SK-N-SH (cell line): ENCODE data around the gene SEC24D. TPM values are rescaled to one million over a fixed set of nuclear protein-coding genes. Genes with fewer than 3 reads are reported as not detected.

ENCODE experiments used
- CTCF ChIA-PET: fragments of 300-600, 350-600 bp; formaldehyde crosslinking; extraction: SDS; loops from one replicate; lab custom pipeline; 2021; lab: Yijun Ruan, JAX
- POLR2A ChIA-PET: fragments of 350-600 bp; sonication (Branson Sonifier 250); formaldehyde crosslinking; extraction: SDS; loops from one replicate; lab custom pipeline; 2020; ENCODE audit warnings: antibody characterized with exemption, inconsistent platforms; lab: Yijun Ruan, JAX
- DNase-seq: peaks from one replicate; pipeline ENCODE4 v3.0.0; 2012
- H2AFZ ChIP-seq: fragments of 200-600 bp; sonication (generic); 2 replicates; pipeline ENCODE4 v1.8.1; 2016; ENCODE audit warnings: antibody characterized with exemption, mild to moderate bottlenecking, low read depth
- H3F3A ChIP-seq: fragments of 200-600 bp; sonication (generic); replicated peaks from 2 replicates; pipeline ENCODE3; 2016; ENCODE audit warnings: antibody characterized with exemption, mild to moderate bottlenecking; ENCODE audit not compliant: insufficient read depth
- H3K27ac ChIP-seq, 2 experiments: fragments of 200-500 bp in 1 of 2; fragments of 200-600 bp in 1 of 2; sonication (Bioruptor generic) in 1 of 2; sonication (generic), shearing (Covaris generic) in 1 of 2; 2 replicates each; pipeline versions ENCODE4 v1.5.1 to v1.6.1; 2014 to 2016; ENCODE audit warnings: low read depth in 2 of 2, inconsistent platforms in 1 of 2, low read length in 1 of 2, mild to moderate bottlenecking in 1 of 2, mixed read lengths in 1 of 2
- H3K27me3 ChIP-seq: fragments of 200-600 bp; sonication (generic), shearing (Covaris generic); 2 replicates; pipeline ENCODE4 v1.6.1; 2016; ENCODE audit warnings: mixed run types; ENCODE audit not compliant: insufficient read depth
- H3K36me3 ChIP-seq, 2 experiments: fragments of 200-500 bp in 1 of 2; fragments of 200-600 bp in 1 of 2; sonication (Bioruptor generic) in 1 of 2; sonication (generic) in 1 of 2; replicated peaks in 1 of 2; 2 replicates each; pipeline versions ENCODE3 to v1.5.1; 2014 to 2016; ENCODE audit warnings: low read length in 1 of 2, mild to moderate bottlenecking in 1 of 2; ENCODE audit not compliant: insufficient read depth in 2 of 2, control insufficient read depth in 1 of 2
- H3K4me1 ChIP-seq, 2 experiments: fragments of 200-500 bp in 1 of 2; fragments of 200-600 bp in 1 of 2; sonication (Bioruptor generic) in 1 of 2; sonication (generic), shearing (Covaris generic) in 1 of 2; 2 replicates each; pipeline versions ENCODE4 v1.5.1 to v1.6.1; 2014 to 2016; ENCODE audit warnings: low read depth in 1 of 2, low read length in 1 of 2, mixed run types in 1 of 2; ENCODE audit not compliant: insufficient read depth in 2 of 2, control insufficient read depth in 1 of 2
- H3K4me2 ChIP-seq: fragments of 200-600 bp; sonication (generic), shearing (Covaris generic); 2 replicates; pipeline ENCODE4 v1.6.1; 2017; ENCODE audit warnings: mixed run types
- H3K4me3 ChIP-seq, 2 experiments: fragments of 200-500 bp in 1 of 2; fragments of 200-600 bp in 1 of 2; sonication (Bioruptor generic) in 1 of 2; sonication (generic), shearing (Covaris generic) in 1 of 2; 2 replicates each; pipeline versions ENCODE4 v1.5.1 to v1.8.1; 2014 to 2016; ENCODE audit warnings: low read depth in 2 of 2, inconsistent platforms in 1 of 2, low read length in 1 of 2, mild to moderate bottlenecking in 1 of 2, mixed read lengths in 1 of 2, moderate library complexity in 1 of 2
- H3K79me2 ChIP-seq: fragments of 200-600 bp; sonication (generic); 2 replicates; pipeline ENCODE4 v1.8.1; 2017; ENCODE audit warnings: mild to moderate bottlenecking; ENCODE audit not compliant: insufficient read depth
- H3K9ac ChIP-seq: fragments of 200-600 bp; sonication (generic); 2 replicates; pipeline ENCODE4 v1.6.1; 2017; ENCODE audit warnings: mixed run types
- H3K9me2 ChIP-seq: fragments of 200-600 bp; sonication (generic); 2 replicates; pipeline ENCODE4 v1.6.1; 2017; ENCODE audit warnings: mixed run types
- H3K9me3 ChIP-seq: fragments of 200-600 bp; sonication (generic); 2 replicates; pipeline ENCODE4 v1.6.1; 2017; ENCODE audit warnings: mixed run types, mild to moderate bottlenecking, moderate library complexity
- H4K20me1 ChIP-seq: fragments of 200-600 bp; sonication (generic); 2 replicates; pipeline ENCODE4 v1.6.1; 2017; ENCODE audit warnings: mild to moderate bottlenecking, mixed run types; ENCODE audit not compliant: insufficient read depth
- CHD2 ChIP-seq: fragments of 150-350 bp; IDR thresholded peaks from 2 replicates; pipeline ENCODE4 v1.6.1; 2018; ENCODE audit warnings: low read length; ENCODE audit not compliant: partially characterized antibody
- EP300 ChIP-seq, 2 experiments: IDR thresholded peaks; 2 replicates each; pipeline versions ENCODE4 v1.4.0 to v1.6.1; 2012; ENCODE audit warnings: borderline replicate concordance in 1 of 2, low read depth in 1 of 2, low read length in 1 of 2
- FOSL2 ChIP-seq: IDR thresholded peaks from 2 replicates; pipeline ENCODE4 v1.4.0; 2012; ENCODE audit warnings: low read depth, mild to moderate bottlenecking, moderate library complexity, borderline replicate concordance
- FOXJ3 ChIP-seq: sonication (generic); formaldehyde crosslinking; IDR thresholded peaks from 2 replicates; pipeline ENCODE4 v1.5.1; 2020; ENCODE audit warnings: mild to moderate bottlenecking, missing genetic modification reagents
- FOXM1 ChIP-seq: IDR thresholded peaks from 2 replicates; pipeline ENCODE4 v1.4.0; 2012; ENCODE audit warnings: low read depth, mild to moderate bottlenecking
- GATA2 ChIP-seq: sonication (generic); formaldehyde crosslinking; IDR thresholded peaks from 2 replicates; pipeline ENCODE4 v1.5.0; 2020; ENCODE audit warnings: mild to moderate bottlenecking, missing genetic modification reagents
- MXI1 ChIP-seq: IDR thresholded peaks from 2 replicates; pipeline ENCODE4 v1.6.1; 2012; ENCODE audit warnings: mild to moderate bottlenecking, low read depth, low read length, improper control_type of control experiment
- NRF1 ChIP-seq: IDR thresholded peaks from 2 replicates; pipeline ENCODE4 v1.6.1; 2012; ENCODE audit warnings: low read depth, mild to moderate bottlenecking, low read length
- PBX3 ChIP-seq: IDR thresholded peaks from 2 replicates; pipeline ENCODE4; 2012
- RAD21 ChIP-seq: IDR thresholded peaks from 2 replicates; pipeline ENCODE4 v1.6.1; 2012; ENCODE audit warnings: mild to moderate bottlenecking, low read length
- RCOR1 ChIP-seq: fragments of 150-350 bp; IDR thresholded peaks from 2 replicates; pipeline ENCODE4 v1.6.1; 2017; ENCODE audit warnings: antibody characterized with exemption, low read length
- SIN3A ChIP-seq: IDR thresholded peaks from 2 replicates; pipeline ENCODE4 v1.6.1; 2012; ENCODE audit warnings: low read depth, mild to moderate bottlenecking, low read length, moderate library complexity, borderline replicate concordance
- TCF12 ChIP-seq: IDR thresholded peaks from 2 replicates; pipeline ENCODE4 v1.4.0; 2012
- YY1 ChIP-seq: IDR thresholded peaks from 2 replicates; pipeline ENCODE4 v1.4.0; 2012; ENCODE audit warnings: low read depth, mild to moderate bottlenecking
- WGBS: methylation state at CpG from one replicate; pipeline ENCODE4 v1.1.6; 2017; ENCODE audit warnings: low lambda C conversion rate; 5-methylcytosine and 5-hydroxymethylcytosine counted together
- polyA plus RNA-seq, 3 experiments: library from polyadenylated mRNA; depleted of rRNA; stranded (reverse); fragments of >200 nt; gene quantifications; 2 replicates each; pipeline ENCODE4 v1.2.3, GENCODE V29; 2012
- TF ChIP-seq, protein P1 (sequence below): IDR thresholded peaks from 2 replicates; pipeline ENCODE4 v1.6.1; 2012; ENCODE audit warnings: mild to moderate bottlenecking, low read depth, low read length, moderate library complexity
- TF ChIP-seq, protein P2 (sequence below): IDR thresholded peaks from 2 replicates; pipeline ENCODE4 v1.4.0; 2012; ENCODE audit warnings: low read depth, borderline replicate concordance

Gene SEC24D
- polyA plus RNA-seq, 1 of the 3 experiments (the other 2 are of a cell fraction), result 32.2 TPM

- Histone ChIP-seq H3K4me1 (peaks cover 22 to 26% of the 10 kb centered on the region in 2 experiments; a peak in 3 of 4 replicates), H3F3A (peaks cover 23% of the 10 kb centered on the region), H3K27ac (peak overlapping the region in 1 of 2 experiments; percentile 92; a peak in 2 of 4 replicates), H3K79me2 (peaks cover 81% of the 10 kb centered on the region), H3K36me3 (peaks cover 55 to 78% of the 10 kb centered on the region in 2 experiments), H3K9me2 (no peaks in the 10 kb centered on the region), H2AFZ (no peak overlapping the region), H3K27me3 (no peaks in the 10 kb centered on the region), H4K20me1 (peaks cover 3% of the 10 kb centered on the region; the same call in 1 of the 2 replicates), H3K9ac (no peak overlapping the region), H3K4me2 (no peak overlapping the region), H3K9me3 (no peaks in the 10 kb centered on the region), H3K4me3 (no peak overlapping the region)
- 54% methylated on average over 2 of the region's 2 CpGs for WGBS
- ChIA-PET POLR2A (no interaction called here), CTCF (interaction anchor here (1.0 kb wide), 2 partner anchors 17 to 82 kb away, joined by 3 read pairs; no protein-coding TSS in a partner anchor)
- peak; percentile 87 for TF ChIP-seq GATA2 (CRISPR knock-in tag)
- 0 out of 2 replicates have a peak, but pooled peaks have one; percentile 16 for TF ChIP-seq TCF12
- no peak for TF ChIP-seq SIN3A
- peak in 1 of 2 experiments; percentile 91; a peak in 2 of 4 replicates for TF ChIP-seq EP300 (IDR thresholded peaks at IDR 0.05; ENCODE audit: borderline replicate concordance in 1 of 2, low read depth in 1 of 2, low read length in 1 of 2)
- no peak for TF ChIP-seq YY1
- TF ChIP-seq FOXM1, result no peak
- TF ChIP-seq NRF1, result no peak
- TF ChIP-seq RAD21, result peak; percentile 10; the same call in 1 of the 2 replicates
- TF ChIP-seq, protein P1, sequence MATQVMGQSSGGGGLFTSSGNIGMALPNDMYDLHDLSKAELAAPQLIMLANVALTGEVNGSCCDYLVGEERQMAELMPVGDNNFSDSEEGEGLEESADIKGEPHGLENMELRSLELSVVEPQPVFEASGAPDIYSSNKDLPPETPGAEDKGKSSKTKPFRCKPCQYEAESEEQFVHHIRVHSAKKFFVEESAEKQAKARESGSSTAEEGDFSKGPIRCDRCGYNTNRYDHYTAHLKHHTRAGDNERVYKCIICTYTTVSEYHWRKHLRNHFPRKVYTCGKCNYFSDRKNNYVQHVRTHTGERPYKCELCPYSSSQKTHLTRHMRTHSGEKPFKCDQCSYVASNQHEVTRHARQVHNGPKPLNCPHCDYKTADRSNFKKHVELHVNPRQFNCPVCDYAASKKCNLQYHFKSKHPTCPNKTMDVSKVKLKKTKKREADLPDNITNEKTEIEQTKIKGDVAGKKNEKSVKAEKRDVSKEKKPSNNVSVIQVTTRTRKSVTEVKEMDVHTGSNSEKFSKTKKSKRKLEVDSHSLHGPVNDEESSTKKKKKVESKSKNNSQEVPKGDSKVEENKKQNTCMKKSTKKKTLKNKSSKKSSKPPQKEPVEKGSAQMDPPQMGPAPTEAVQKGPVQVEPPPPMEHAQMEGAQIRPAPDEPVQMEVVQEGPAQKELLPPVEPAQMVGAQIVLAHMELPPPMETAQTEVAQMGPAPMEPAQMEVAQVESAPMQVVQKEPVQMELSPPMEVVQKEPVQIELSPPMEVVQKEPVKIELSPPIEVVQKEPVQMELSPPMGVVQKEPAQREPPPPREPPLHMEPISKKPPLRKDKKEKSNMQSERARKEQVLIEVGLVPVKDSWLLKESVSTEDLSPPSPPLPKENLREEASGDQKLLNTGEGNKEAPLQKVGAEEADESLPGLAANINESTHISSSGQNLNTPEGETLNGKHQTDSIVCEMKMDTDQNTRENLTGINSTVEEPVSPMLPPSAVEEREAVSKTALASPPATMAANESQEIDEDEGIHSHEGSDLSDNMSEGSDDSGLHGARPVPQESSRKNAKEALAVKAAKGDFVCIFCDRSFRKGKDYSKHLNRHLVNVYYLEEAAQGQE, result no peak
- TF ChIP-seq, protein P2, sequence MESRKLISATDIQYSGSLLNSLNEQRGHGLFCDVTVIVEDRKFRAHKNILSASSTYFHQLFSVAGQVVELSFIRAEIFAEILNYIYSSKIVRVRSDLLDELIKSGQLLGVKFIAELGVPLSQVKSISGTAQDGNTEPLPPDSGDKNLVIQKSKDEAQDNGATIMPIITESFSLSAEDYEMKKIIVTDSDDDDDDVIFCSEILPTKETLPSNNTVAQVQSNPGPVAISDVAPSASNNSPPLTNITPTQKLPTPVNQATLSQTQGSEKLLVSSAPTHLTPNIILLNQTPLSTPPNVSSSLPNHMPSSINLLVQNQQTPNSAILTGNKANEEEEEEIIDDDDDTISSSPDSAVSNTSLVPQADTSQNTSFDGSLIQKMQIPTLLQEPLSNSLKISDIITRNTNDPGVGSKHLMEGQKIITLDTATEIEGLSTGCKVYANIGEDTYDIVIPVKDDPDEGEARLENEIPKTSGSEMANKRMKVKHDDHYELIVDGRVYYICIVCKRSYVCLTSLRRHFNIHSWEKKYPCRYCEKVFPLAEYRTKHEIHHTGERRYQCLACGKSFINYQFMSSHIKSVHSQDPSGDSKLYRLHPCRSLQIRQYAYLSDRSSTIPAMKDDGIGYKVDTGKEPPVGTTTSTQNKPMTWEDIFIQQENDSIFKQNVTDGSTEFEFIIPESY, result no peak
- TF ChIP-seq MXI1, result no peak; the same call in 1 of the 2 replicates
- TF ChIP-seq PBX3, result no peak
- peak; percentile 83 for TF ChIP-seq RCOR1
- TF ChIP-seq FOXJ3 (CRISPR knock-in tag), result 0 out of 2 replicates have a peak, but pooled peaks have one; percentile 34
- no peak for TF ChIP-seq FOSL2
- TF ChIP-seq CHD2, result peak; percentile 61
- peak; percentile 45 for DNase-seq
Observed at GRCh38 chr4:118807659-118808058, 28.3 kb downstream of the SEC24D start.
